Thyroid gland (tissue), 4 donors: Measurements from ENCODE around the gene GLT8D1. TPM values are rescaled to one million over a fixed set of nuclear protein-coding genes. Genes with fewer than 3 reads are reported as not detected.

ENCODE experiments used
- DNase-seq, 2 donors: peaks; one replicate each; pipeline ENCODE4 v3.0.0-alpha.2; 2019
- H3K27ac ChIP-seq, 3 donors: fragments of 200-600 bp; sonication (generic); 1 replicate in 2 of 3; 2 replicates in 1 of 3; pipeline ENCODE4 v1.5.1; 2016 to 2019; ENCODE audit warnings: mild to moderate bottlenecking in 1 of 3, moderate library complexity in 1 of 3
- H3K27me3 ChIP-seq: fragments of 200-600 bp; sonication (generic); one replicate; pipeline ENCODE4 v1.5.1; 2019
- H3K36me3 ChIP-seq, 2 donors: fragments of 200-600 bp; sonication (generic); one replicate each; pipeline ENCODE4 v1.5.1; 2016 to 2019
- H3K4me1 ChIP-seq, 2 donors: fragments of 200-600 bp; sonication (generic); one replicate each; pipeline ENCODE4 v1.5.1; 2017 to 2019
- H3K4me3 ChIP-seq, 3 donors: fragments of 200-600 bp; sonication (generic); replicated peaks in 1 of 3; 1 replicate in 2 of 3; 2 replicates in 1 of 3; pipeline ENCODE4 v1.5.1; 2016; ENCODE audit warnings: mild to moderate bottlenecking in 1 of 3
- H3K9me3 ChIP-seq: fragments of 200-600 bp; sonication (generic); one replicate; pipeline ENCODE4 v1.5.1; 2017
- CTCF ChIP-seq, 6 experiments: fragments of 200-600 bp in 3 of 6; fragments of 450-650 bp in 3 of 6; sonication (generic) in 3 of 6; IDR thresholded peaks; one replicate each; pipeline ENCODE4 v1.5.1; 2016 to 2019; ENCODE audit warnings: antibody characterized with exemption in 6 of 6, mild to moderate bottlenecking in 2 of 6, inconsistent platforms in 1 of 6, moderate library complexity in 1 of 6
- POLR2A ChIP-seq, 2 donors: fragments of 450-650 bp; IDR thresholded peaks; one replicate each; pipeline ENCODE4 v1.6.1; 2017; ENCODE audit warnings: antibody characterized with exemption in 2 of 2, mild to moderate bottlenecking in 2 of 2, moderate library complexity in 1 of 2
- WGBS, 2 donors: methylation state at CpG; one replicate each; pipeline ENCODE4 v1.1.5; 2017; 5-methylcytosine and 5-hydroxymethylcytosine counted together
- intact Hi-C: fragments of 100-400 bp; cut with DNase I; formaldehyde crosslinking; loops from one replicate; pipeline ENCODE4 v1.15.1; 2023
- total RNA-seq, 4 donors: library from RNA; depleted of rRNA; stranded (reverse); fragments of >200 nt; gene quantifications; one replicate each; pipeline ENCODE4 v1.2.3, GENCODE V29; 2016

GLT8D1 gene
- 100 to 1,000 TPM in 3 of 4 donors, 10 to 100 TPM in 1; 97.8 to 145 (median 107) TPM for total RNA-seq

- intact Hi-C loops, result no loop called here
- Histone ChIP-seq H3K4me1 (peaks cover 16 to 37% of the 10 kb centered on the region in 2 donors), H3K27ac (peak within 1 kb of the TSS; percentile 80 to 90 (median 81)), H3K27me3 (no peaks in the 10 kb centered on the region), H3K9me3 (no peaks in the 10 kb centered on the region), H3K36me3 (peaks cover 0 to 4% of the 10 kb centered on the region in 2 donors), H3K4me3 (peak within 1 kb of the TSS; percentile 63 to 97 (median 88))
- peak; percentile 87 for DNase-seq
- 0 to 1% methylated on average over 13 to 51 of the region's 94 CpGs for WGBS, 2 donors
- TF ChIP-seq CTCF (IDR thresholded peaks at IDR 0.05) (no peak), POLR2A (IDR thresholded peaks at IDR 0.05) (peak; percentile 22 to 80)
Measured at GRCh38 chr3:52705688-52706686, at the start of gene GLT8D1, which contains the start of gene SPCS1. Gene GLT8D1, minus strand, starts transcription at chr3:52705791. Its CDS starts 5,331 bp downstream, at chr3:52700460. Gene SPCS1, plus strand, starts transcription at chr3:52706106. Its CDS starts 141 bp downstream, at chr3:52706247.

GRCh38 chr3:52754373-52754772 lies 48.8 kb upstream of the GLT8D1 start:
- 95 to 96% methylated on average over 4 of the region's 4 CpGs for WGBS, 2 donors
- TF ChIP-seq CTCF (IDR thresholded peaks at IDR 0.05) (no peak), POLR2A (IDR thresholded peaks at IDR 0.05) (no peak)
- H3K27me3 ChIP-seq, result no peaks in the 10 kb centered on the region
- intact Hi-C loops, result no loop called here
- no peak overlapping the region for H3K4me3 ChIP-seq
- H3K4me1 ChIP-seq, result no peaks in the 10 kb centered on the region
- no peak for DNase-seq
- H3K9me3 ChIP-seq, result no peaks in the 10 kb centered on the region
- no peak overlapping the region for H3K27ac ChIP-seq
- peaks cover 49% of the 10 kb centered on the region in 2 donors for H3K36me3 ChIP-seq

GRCh38 chr3:52752045-52752660 lies 46.6 kb upstream of the GLT8D1 start:
- Histone ChIP-seq H3K27me3 (no peaks in the 10 kb centered on the region), H3K27ac (no peak overlapping the region), H3K4me3 (no peak overlapping the region), H3K36me3 (peaks cover 46 to 53% of the 10 kb centered on the region in 2 donors), H3K4me1 (no peaks in the 10 kb centered on the region), H3K9me3 (no peaks in the 10 kb centered on the region)
- intact Hi-C loops, result no loop called here
- TF ChIP-seq CTCF (IDR thresholded peaks at IDR 0.05), result no peak
- TF ChIP-seq POLR2A (IDR thresholded peaks at IDR 0.05), result no peak
- DNase-seq, result no peak
- 94 to 97% methylated on average over 3 of the region's 3 CpGs for WGBS, 2 donors

GRCh38 chr3:52743721-52744120 lies 38.1 kb upstream of the GLT8D1 start:
- 90 to 93% methylated on average over 2 of the region's 2 CpGs for WGBS, 2 donors
- Histone ChIP-seq H3K36me3 (peaks cover 59 to 82% of the 10 kb centered on the region in 2 donors), H3K9me3 (no peaks in the 10 kb centered on the region), H3K27me3 (no peaks in the 10 kb centered on the region), H3K27ac (no peak overlapping the region), H3K4me3 (no peak overlapping the region), H3K4me1 (no peaks in the 10 kb centered on the region)
- TF ChIP-seq POLR2A (IDR thresholded peaks at IDR 0.05), result no peak
- TF ChIP-seq CTCF (IDR thresholded peaks at IDR 0.05), result no peak
- no peak for DNase-seq
- intact Hi-C loops, result loop anchor here (10.0 kb wide), 1 partner anchor 331 kb away; no protein-coding TSS in a partner anchor
